ENCODE results near the gene IER3.

Gene IER3

GRCh38 chr6:30703821-30704220 lies 40.5 kb downstream of the IER3 start:
- DNase-seq (ENCODE audit: low spot score), result no peak

- no peak for DNase-seq (ENCODE audit: low spot score)
Measured at GRCh38 chr6:30703011-30703410, 41.3 kb downstream of the IER3 start.

DNA sequence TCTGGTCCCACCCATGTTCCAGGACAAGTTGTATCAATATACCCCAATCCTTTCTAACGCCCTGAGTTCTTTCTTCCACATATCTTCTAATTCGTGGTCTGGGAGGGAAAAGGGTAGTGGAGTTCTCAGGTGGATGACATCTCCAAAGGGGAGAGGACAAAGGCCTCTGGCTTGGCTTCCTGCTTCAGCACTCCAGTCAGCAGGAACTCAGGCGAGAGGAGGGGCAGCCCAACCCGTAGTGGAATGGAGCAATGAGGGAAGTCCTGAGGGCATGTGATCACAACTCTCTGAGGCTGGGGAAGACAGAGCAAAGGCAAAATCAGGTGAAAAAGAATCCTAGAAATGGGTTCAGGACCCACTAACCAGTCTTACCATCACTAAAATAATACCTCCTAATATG lies 44.0 kb downstream of the IER3 start:
- DNase-seq (ENCODE audit: low spot score), result no peak

DNA sequence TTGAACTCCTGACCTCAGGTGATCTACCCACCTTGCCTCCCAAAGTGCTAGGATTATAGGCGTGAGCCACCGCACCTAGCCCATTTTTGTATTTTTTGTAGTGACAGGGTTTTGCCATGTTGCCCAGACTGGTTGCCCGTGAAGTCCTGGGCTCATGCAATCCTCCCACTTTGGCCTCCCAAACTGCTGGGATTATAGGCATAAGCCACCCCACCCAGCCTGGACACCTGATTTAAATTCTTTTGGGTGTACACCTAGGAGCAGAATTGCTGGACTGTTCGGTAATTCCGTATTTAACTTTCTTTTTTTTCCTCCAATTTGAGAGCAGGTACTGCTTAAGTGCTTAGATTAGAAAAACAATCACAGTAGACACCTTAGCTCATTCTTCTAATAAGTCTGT lies 47.9 kb downstream of the IER3 start:
- no peak for DNase-seq (ENCODE audit: low spot score)

Measured in AG08396 (cell line).